Measurements from ENCODE around the gene SMARCE1.

SMARCE1 gene

DNA sequence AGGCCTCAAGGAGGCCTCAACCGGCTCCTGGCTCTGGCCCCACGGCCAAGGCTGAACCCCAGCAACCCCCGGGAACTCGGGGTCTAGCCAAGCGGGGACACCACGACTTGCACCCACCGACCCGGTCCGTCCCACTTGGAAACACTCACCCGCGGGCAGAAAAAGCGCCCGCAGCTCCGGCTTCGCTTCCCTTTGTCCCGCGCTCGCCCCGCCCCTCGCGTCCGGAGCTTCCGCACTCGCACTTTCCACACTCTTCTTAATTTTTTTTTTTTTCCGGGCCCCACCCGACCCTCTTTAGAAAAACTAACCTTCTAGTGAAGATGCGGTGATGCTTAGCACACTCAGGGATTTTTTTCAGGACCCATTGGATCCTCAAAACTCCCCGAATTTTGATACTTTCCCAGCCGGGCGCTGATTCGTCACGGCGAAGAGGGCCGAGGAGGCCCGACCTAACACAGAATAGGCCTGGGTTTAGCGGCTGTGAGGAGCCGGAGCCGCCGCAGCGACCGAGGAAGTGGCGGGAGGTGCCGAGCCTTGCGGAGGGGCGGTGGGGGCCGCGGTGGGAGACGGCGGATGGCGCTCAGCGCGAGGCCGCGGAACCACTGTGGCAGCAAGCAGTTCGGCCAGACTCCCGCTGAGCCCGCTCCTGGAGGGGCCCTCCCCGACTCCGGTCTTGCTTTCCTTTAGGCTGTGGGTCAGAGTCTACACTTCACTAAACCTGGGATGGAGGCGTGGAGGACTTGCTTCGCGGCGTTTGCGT lies at the start of gene SMARCE1:
TSS of gene SMARCE1 (minus strand) at position 195 of the 760 bp plus-strand sequence. CDS start 2,016 bp downstream, outside the sequence.
- no peak for FAIRE-seq

DNA sequence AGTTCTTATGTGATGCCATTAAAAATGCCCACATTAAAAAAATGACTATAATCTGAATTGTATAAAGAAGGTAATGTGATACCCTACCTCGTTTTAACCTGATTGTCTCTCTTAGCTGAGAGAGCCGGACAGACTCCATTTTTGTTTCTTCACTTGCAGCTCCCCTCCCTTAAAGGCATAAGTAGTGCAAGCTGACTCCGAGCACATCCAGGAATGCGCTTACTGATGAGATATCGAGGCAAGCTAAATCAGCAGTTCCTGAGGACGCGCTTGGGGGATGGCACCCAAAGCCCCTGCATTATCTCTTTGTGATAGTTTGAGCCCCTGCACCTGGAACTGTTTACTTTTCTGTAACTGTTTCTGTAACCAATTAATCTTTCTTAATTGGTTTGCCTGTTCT lies 49.7 kb upstream of the SMARCE1 start:
- no peak for FAIRE-seq

DNA sequence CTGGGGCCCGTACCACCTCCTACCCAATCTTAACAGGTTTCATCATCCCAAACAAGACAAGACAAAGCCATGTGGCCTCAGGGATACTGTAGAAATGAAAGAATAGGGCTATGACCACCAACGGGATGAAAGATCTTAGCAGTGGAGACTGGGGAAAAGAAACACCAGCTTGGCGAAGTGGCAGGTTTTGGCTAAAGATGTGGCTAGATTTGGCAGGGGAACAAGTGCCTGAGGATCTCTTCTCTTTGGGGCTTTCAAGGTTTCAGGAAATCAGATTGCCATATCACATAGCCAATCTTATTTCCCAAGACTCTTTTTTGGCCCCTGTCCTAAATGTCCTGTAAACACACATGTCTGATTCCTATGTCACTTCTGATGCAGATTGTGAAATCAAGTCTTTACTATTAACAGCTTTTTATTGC lies 49.0 kb upstream of the SMARCE1 start:
- no peak for FAIRE-seq

DNA sequence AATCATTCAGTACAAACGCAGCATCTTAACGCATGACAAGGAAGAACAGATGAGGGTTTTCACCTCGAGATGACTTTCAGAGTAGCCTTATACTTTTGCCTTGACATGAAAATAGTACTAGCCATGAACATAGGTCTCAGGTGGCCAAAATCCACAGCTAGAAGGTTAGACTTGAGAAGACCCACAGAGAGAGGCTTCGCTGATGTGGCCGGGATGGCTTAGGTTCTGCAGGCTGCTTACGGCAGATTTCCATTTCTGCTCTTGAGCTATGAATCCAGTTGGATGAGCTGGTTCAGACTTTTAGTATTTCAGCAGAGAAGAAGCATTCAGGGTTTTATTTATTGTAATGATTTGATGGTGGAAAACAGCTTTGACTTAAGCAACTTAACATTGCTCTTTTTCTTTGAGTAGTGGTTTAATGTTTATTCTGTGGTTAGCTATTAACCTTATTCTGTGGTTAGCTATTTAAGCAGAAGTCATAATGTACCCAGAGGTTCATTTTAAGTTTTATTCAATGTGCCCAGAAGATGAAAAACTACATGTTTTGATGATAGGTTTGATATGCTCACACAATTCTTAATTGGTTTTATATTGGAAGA lies 48.4 kb upstream of the SMARCE1 start:
- FAIRE-seq: no peak

DNA sequence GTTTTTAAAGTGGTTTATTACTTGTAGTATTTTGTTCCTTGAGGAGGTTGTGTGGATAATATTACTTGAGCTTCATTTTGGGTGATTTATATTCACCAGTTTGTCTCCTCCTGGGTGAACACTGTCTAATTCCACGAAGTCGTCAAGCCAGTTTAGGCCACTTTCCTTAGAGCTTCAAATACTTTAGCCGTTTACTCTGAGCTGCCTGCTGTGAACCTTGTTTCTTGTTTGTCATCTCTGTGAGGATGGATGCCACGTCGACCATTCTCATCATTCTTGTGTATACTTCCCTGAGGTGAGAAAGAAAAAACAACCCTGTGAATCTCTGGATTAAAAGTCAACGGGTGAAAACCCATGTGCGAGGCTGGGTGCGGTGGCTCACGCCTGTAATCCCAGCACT lies 47.0 kb upstream of the SMARCE1 start:
- no peak for FAIRE-seq

DNA sequence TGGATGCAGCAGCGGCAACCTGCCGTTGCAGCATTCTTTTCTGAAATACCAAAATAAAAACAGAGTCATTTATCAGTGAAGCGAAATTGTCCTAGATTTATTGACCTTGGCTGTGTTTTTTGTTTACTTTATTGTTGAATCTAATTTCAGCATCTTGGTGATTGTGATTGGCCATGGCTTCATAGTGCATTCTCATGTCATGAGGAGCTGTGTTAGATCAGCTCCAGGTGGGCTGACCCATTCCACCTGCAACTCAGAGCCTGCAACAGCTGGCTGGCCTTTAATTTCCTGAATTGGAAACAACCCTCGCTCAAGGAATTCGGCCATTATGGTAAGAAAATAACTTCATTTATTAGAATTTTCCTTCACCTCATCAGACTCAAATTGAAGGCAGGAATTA lies 39.5 kb upstream of the SMARCE1 start:
- FAIRE-seq: no peak

DNA sequence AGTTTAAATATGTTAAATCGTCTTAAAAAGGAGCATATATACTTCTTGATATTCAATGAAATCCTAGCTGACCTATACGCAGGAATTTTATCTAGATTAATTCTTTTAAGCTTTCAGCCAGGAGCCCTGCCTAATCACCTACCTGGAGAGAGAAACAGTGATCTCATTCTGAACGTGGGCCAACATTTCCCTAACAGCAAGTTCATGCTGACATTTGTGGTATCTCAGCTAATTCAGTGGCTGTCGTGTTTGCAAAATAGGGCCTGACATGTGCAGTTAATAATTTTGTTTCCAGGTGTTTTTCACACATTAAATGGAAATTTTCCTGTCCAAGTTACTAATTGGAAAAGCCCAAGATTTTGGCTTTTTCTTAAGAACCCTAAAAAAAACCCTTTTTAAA lies 38.6 kb upstream of the SMARCE1 start:
- FAIRE-seq: no peak

DNA sequence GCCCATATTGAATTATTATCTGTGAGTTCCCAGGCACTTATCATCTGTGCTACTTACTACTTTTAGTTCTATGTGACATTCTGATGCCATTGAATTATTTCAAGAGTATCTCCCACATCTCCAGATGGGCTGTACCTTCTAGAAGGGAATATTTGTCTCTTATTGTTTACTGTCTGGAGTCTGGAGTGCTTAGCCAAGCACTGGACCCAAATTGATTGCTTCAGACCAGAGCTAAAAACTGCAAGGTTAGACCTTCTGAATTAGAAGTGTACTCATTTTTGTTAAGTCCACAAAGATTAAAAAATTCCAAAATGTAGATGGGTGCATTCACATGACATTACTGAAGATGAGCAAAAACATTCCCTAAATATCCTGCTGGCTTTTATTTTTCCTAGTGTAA lies 33.4 kb upstream of the SMARCE1 start:
- no peak for FAIRE-seq

DNA sequence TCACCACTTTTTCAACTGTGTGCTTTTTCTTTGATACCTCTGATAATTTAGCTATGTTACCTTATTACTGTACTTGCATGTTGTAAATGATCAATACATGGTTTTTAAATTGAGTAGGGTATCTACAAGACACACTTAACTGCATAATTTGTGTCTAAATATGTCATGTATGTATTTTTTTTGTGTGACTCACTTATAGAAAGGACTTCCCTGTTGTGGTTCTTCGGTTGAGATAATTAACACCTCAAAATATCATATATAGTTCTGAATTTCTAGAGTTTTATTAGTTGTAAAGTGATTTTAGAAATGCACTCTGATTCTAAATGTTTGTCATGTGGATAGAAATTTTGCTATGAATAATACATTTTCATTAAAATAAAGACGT lies 31.9 kb upstream of the SMARCE1 start:
- FAIRE-seq: no peak

DNA sequence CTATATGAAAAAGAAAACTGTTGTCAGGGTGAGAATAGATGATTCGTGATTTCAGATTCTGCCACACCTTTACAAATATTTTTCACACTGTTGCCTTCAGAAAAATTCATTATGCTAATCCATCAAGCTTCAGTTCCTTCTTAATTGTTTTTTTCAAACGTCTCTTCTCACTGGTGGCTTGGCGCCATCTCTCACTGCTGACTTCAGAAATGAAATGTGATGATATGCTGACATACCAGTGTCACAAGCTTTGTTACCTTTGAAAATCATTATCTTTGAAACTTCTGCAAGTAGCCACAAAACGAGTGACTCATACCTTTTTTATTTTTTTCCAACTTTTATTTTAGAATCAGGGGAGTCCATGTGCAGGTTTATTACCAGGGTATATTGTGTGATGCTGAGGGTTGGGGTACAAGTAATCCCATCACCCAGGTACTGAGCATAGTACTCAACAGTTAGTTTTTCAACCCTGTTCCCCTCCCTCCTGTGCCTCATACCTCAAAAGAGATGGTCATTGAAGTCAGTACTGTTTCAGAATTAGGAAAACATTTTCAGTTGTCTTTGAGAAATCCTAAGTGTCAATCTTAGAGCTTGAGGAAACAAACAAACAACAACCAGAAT lies 31.4 kb upstream of the SMARCE1 start:
- FAIRE-seq: no peak

DNA sequence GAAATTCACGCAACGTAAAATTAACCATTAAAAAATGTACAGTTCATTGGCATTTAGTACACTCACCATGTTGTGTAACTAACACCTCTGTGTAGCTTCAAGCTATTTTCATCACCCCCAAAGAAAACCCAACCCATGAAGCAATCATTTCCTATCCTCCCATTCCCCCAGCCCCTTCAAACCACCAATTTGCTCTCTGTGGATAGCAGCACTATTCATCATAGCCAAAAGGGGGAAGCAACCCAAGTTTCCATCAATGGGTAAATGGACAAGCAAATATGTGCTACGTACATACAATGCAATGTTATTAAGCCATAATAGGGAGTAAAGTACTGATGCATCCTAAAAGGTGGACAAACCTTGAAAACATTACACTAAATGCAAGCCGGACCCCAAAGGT lies 28.3 kb upstream of the SMARCE1 start:
- no peak for FAIRE-seq

DNA sequence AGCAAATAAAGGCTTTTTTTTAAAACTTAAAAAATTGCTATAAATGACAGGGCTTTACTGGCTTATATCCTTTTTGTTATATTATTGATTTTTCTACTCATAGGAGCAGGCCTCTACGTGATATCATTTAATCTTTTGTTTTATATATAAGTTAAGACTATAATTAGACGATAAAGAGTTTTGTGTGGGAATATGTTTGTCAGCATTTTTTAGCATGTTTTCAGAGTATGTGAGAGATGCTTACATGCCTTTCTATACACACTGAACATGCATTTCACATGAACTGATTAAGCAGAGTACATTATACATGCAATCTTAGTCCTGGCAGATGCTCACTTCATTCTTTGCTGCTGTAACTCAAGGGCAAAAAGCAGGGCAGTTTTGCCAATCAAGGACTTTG lies 25.0 kb upstream of the SMARCE1 start:
- FAIRE-seq: no peak

DNA sequence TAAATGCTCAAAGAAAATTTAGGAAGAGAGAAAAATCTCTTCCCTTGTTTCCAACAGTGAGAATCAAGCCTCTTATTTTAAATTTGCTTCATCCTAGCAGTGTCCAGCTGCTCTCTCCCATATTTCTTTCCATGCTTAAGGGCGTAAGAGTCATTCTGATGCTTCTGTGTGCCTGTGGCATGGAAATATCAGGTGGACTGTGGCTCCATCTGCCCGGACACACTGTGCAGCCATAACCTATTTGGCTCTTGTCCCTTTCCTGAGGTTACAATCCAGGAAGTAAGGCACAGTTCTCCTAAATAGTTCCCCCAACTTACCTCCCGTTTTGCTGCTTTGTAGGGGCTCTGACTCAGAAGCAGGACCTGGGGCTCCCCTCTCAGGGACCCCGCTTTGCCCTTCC lies 23.7 kb upstream of the SMARCE1 start:
- FAIRE-seq: no peak

DNA sequence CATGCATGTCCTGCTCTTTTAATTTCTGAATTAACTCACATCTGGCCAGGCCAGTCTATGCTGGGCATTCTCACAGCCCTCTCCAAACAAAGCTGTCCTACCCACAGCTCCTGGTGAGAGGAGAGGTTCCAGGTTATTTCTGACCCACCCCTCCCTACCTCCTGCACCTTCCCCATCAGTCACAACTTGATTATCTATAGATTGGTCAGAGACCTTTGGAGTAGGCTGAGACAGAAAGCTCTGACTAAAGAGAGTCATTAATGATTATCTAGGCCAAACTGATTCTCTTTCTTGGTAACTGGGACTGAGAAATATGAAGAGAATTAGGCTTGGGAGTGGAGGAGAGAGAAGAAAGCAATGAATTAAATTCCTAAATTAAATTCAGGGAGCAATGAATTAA lies 18.7 kb upstream of the SMARCE1 start:
- no peak for FAIRE-seq

DNA sequence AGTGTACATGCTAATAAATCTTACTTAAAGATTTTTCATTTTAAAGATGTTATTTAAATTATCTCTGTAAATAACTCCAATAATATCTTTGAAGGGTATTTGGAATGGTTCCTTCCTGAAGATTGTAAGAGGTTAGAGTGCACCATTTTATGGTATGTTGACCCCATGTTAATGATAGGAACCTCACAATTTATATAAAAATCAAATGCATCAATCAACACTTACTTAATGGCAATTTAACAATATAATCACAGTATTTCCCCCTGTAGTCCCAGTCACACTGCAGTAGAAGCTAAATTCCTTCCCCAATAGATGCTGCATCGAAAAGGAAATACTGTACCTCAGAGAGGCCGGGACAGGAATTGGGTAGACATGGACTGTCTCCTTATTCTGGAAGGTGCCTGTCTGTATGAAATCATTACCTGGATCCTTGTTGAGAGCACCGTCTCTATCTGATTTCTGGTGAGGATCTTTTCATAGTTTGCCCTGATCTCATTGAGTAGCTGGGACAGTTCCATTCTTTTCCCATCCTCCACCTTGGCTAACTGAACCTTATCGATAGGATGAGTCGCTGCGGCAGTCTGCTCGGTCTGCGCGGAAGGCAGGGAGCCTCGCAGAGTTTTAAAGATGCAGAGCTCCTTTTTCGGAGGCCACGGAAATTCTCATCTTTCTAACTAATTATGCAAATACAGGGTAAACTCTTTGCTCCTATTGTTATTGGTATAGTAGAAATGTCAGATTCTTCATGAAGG lies 17.1 kb upstream of the SMARCE1 start, which contains the start of gene KRT222:
TSS of gene KRT222 (minus strand) at position 596 of the 752 bp plus-strand sequence. CDS start at position 518, 78 bp downstream.
- no peak for FAIRE-seq

DNA sequence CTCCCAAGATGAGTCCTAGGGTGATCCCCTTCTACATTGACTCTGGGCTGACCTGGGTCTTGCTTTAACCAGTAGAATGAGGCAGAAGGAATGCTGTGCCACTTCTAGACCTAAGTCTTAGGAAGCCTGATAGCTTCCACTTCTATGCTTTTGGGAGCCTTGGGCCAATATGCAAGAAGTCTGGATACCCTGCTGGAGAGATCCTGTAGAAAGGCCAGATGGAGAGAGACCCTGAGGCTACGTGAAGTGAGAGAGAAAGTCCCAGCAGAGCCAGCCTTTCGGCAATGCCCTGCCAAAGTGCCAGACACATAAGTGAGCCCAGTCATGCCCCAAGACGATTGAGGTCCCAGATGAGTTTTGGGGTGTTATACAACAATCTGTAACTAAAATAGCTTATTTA lies 15.6 kb upstream of the SMARCE1 start:
- FAIRE-seq: no peak

DNA sequence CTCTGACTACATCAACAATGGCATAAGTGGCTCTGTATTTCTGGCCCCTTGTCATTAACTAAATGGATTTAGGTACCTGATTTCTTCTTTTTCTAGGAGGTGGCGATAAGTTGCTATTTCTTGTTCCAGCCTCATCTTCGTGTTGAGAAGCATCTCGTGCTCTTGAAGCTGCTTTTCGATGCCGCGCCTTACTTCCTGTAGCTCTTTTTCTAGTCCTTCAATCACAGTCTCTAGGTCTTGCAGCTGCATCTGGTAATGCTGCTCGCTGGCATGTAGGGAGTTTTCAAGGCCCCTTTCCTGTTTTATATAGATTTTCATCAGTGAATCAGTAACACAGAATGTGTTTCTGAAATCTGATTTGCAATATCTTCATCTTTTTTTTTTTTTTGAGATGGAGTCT lies 12.3 kb upstream of the SMARCE1 start:
- no peak for FAIRE-seq

DNA sequence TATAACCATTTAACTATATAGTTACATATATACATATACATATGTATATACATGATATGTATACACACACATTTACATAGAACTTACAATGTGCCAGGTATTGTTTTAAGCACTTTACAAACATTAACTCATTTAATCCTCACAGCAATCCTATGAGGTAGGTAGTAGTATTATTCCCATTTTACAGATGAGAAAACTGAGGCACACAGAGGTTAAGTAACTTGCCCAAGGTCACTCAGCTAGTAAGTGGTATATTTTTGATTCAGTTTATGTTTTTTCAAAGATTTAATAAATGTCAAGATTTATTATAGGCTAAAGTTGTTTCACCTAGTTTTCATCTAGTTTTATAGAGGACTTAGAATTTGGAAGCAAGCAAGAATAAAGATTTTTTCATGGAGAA lies 10.8 kb upstream of the SMARCE1 start:
- FAIRE-seq: no peak

DNA sequence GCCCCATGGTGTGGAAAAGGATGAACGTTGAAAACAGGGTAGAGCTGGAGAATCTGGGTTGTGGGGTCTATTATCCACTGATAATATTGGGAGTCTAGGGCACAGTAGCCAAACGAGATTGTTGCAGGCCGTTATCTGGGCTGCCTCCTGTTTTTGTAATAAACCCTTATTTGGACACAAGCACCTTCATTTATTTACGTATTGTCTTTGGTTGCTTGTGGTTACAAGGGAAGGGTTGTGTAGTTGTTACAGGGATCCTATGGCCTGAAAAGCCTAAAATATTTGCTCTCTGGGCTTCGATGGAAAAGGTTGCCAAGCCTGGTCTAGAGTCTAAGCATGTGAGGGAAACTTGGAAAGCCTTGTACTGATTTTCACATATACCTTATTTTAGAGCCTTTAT lies 4.3 kb upstream of the SMARCE1 start:
- FAIRE-seq: no peak

DNA sequence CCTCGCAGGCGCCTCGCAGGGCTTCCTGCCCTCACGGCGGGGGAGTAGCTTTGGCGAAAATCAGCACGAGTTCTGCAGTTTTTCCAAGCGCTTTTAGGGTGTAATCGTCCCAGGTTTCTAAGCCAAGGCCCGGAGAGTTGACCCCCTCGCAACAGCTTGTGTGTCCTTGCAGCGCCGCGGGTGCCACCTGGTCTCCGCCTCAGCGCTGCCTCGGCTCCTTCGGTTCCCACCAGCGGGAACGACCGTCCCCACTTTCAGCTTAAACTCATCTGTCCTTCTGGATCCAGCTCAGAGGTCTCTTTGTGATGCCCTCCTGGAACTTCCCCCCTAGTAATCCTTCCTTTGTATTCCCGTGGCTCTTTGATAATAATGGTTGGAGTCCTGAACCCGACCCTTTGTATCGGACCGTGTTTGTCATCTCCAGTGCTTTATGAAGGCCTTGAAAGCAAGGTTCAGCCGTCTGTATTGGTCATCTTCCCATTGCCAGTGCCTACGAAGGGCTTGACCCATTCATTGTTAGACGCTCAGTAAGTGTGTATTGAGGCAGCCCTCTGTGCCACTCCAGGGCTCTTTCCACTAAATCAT lies 858 bp upstream of the SMARCE1 start:
- no peak for FAIRE-seq

DNA sequence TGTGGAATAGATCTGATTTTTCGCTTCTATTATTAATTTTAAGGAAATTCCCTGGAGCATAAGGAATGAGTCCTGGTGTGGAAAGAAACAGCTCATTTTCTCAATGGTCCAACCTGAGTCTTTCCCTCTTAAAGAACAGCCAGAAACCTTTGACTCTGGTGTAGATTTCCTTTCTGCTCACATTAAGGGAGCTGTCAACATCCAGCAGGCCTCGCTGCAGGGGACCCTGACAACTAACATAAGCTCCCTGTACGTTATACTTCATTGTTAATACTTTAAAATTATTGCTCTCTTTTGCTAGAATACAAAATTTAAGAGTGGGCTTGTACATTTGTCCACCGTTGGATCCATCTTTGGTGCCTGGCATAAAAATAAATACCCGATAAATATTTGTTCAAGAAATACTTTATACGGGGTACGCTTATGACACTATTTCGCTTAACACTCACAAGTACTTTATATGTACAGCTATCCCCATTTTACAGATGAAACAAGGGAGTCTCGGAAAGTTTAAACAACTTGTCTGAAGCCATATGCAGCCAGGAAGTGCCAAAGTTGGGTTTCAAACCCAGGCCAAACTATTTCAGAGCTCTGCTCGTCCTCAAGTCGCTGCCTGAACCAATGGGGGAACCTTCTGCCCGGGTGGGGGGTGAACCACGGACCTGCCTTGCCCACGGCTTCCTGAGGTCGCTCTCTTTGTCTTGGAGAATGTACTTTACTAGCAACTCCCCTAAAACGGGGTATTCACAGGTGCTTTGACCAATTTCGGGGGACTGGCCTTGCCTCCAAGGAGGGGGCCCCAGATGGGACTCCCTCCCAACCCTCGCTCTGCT lies 611 bp downstream of the SMARCE1 start:
- FAIRE-seq: no peak

DNA sequence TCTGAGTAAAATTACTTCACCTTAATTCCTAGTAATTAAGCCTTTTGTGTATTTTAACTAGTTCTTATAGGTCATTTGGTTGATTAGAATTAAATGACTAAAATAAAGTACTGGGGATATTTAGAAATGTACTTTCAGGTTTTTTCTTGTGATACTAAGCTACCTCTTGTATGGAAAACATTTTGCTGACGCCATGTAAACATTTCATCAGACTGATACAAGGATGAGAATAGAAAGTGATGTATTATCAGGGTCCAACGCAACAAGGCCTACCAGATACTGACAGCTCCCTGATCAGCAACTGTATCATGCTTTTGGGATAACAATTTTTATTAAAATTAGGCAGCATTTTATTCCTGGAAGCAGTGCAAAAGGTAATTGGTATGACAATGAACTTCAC lies 1.7 kb downstream of the SMARCE1 start:
- no peak for FAIRE-seq
